A549 (cell line): ENCODE data around the gene TLCD2.

Experiments used
- BHLHE40 ChIP-seq: IDR thresholded peaks from 2 replicates; pipeline ENCODE4 v1.6.1; 2012; ENCODE audit warnings: low read depth, low read length, inconsistent platforms
- HDAC2 ChIP-seq: fragments of 200-600 bp; sonication (generic); IDR thresholded peaks from 2 replicates; pipeline ENCODE4 v1.6.1; 2016
- POLR2A ChIP-seq: IDR thresholded peaks from 2 replicates; pipeline ENCODE4 v1.6.1; 2012; ENCODE audit warnings: mild to moderate bottlenecking, low read length
- RAD21 ChIP-seq, 2 experiments: fragments of >200 bp in 1 of 2; sonication (Bioruptor Twin) in 1 of 2; formaldehyde crosslinking in 1 of 2; IDR thresholded peaks in 1 of 2; conservative IDR thresholded peaks in 1 of 2; 2 replicates in 1 of 2; 3 replicates in 1 of 2; pipeline ENCODE4 v1.6.1; 2012 to 2018; ENCODE audit warnings: inconsistent platforms in 1 of 2
- SMC3 ChIP-seq: fragments of >200 bp; sonication (Bioruptor Twin); formaldehyde crosslinking; IDR thresholded peaks from 3 replicates; pipeline ENCODE4 v1.6.1; 2018; ENCODE audit warnings: inconsistent platforms
- TF ChIP-seq, protein P1 (sequence below): fragments of >200 bp; sonication (Bioruptor Twin); formaldehyde crosslinking; IDR thresholded peaks from 3 replicates; pipeline ENCODE4 v1.5.1; 2016
- TF ChIP-seq, protein P2 (sequence below): fragments of 200-600 bp; sonication (generic); IDR thresholded peaks from 2 replicates; pipeline ENCODE4 v1.6.1; 2016; ENCODE audit warnings: antibody characterized with exemption, mild to moderate bottlenecking, moderate library complexity
- TF ChIP-seq, protein P3 (sequence below): fragments of 150-350 bp; IDR thresholded peaks from 2 replicates; pipeline ENCODE4 v1.6.1; 2014; ENCODE audit warnings: low read depth, mild to moderate bottlenecking, low read length

DNA sequence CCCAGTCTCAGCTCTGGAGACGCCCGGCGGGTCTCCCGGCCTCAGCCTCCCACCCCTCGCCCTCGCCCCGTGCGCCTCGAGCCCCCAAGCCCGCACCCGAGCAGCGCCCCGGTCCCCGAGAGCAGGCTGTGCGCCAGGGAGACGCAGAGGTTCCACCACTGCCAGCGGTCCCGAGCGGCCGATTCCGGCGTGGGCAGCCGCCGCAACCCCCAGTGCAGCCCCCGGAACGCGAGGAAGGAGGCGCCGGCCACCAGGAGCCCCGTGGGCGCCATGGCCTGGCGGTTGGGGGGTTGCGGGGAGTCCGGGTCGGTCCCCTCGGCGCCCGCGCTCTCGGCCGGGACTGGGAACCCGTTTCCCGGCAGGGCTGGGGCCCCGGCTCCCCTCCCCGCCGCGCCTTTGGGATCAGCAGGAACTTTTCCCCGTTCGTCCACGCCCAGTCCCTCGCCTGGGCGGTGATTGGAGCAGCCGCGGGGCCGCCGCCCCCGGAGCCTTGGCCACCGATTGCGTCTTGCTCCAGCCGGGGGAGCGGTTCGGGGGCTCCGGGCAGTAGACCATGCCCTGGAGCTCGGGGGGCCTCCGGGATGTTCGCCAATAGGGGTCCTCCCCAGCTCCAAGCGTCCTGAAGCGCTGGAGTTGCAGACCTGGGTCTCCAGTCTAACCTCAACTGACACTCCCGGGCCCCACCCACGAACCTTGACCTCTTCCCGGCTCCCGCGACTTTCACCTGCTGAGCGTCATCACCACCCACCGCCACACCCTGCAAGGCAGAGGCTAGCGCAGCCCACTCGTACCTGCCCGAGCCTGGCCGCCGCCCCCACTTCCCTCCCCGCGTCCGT lies at the start of gene TLCD2:
- TF ChIP-seq, protein P1, sequence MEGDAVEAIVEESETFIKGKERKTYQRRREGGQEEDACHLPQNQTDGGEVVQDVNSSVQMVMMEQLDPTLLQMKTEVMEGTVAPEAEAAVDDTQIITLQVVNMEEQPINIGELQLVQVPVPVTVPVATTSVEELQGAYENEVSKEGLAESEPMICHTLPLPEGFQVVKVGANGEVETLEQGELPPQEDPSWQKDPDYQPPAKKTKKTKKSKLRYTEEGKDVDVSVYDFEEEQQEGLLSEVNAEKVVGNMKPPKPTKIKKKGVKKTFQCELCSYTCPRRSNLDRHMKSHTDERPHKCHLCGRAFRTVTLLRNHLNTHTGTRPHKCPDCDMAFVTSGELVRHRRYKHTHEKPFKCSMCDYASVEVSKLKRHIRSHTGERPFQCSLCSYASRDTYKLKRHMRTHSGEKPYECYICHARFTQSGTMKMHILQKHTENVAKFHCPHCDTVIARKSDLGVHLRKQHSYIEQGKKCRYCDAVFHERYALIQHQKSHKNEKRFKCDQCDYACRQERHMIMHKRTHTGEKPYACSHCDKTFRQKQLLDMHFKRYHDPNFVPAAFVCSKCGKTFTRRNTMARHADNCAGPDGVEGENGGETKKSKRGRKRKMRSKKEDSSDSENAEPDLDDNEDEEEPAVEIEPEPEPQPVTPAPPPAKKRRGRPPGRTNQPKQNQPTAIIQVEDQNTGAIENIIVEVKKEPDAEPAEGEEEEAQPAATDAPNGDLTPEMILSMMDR = no peak
- no peak for TF ChIP-seq HDAC2
- TF ChIP-seq POLR2A = no peak
- no peak for TF ChIP-seq RAD21 (conservative IDR thresholded peaks at IDR 0.05 in 1 of 2, IDR thresholded peaks at IDR 0.05 in 1 of 2)
- TF ChIP-seq, protein P2, sequence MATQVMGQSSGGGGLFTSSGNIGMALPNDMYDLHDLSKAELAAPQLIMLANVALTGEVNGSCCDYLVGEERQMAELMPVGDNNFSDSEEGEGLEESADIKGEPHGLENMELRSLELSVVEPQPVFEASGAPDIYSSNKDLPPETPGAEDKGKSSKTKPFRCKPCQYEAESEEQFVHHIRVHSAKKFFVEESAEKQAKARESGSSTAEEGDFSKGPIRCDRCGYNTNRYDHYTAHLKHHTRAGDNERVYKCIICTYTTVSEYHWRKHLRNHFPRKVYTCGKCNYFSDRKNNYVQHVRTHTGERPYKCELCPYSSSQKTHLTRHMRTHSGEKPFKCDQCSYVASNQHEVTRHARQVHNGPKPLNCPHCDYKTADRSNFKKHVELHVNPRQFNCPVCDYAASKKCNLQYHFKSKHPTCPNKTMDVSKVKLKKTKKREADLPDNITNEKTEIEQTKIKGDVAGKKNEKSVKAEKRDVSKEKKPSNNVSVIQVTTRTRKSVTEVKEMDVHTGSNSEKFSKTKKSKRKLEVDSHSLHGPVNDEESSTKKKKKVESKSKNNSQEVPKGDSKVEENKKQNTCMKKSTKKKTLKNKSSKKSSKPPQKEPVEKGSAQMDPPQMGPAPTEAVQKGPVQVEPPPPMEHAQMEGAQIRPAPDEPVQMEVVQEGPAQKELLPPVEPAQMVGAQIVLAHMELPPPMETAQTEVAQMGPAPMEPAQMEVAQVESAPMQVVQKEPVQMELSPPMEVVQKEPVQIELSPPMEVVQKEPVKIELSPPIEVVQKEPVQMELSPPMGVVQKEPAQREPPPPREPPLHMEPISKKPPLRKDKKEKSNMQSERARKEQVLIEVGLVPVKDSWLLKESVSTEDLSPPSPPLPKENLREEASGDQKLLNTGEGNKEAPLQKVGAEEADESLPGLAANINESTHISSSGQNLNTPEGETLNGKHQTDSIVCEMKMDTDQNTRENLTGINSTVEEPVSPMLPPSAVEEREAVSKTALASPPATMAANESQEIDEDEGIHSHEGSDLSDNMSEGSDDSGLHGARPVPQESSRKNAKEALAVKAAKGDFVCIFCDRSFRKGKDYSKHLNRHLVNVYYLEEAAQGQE = no peak; the same call in 1 of the 2 replicates
- TF ChIP-seq, protein P3, sequence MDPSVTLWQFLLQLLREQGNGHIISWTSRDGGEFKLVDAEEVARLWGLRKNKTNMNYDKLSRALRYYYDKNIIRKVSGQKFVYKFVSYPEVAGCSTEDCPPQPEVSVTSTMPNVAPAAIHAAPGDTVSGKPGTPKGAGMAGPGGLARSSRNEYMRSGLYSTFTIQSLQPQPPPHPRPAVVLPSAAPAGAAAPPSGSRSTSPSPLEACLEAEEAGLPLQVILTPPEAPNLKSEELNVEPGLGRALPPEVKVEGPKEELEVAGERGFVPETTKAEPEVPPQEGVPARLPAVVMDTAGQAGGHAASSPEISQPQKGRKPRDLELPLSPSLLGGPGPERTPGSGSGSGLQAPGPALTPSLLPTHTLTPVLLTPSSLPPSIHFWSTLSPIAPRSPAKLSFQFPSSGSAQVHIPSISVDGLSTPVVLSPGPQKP = no peak
- no peak for TF ChIP-seq BHLHE40
- no peak for TF ChIP-seq SMC3
